GF-D8 (cell line): ENCODE results near the gene RSU1.

Experiments used
- DNase-seq: peaks from one replicate; lab custom pipeline; 2025; lab: John Stamatoyannopoulos, UW

The RSU1 gene

GRCh38 chr10:16741540-16741939 is 75.7 kb downstream of the RSU1 start:
- DNase-seq: no peak

GRCh38 chr10:16737420-16737819 is 79.8 kb downstream of the RSU1 start:
- DNase-seq: no peak

GRCh38 chr10:16735671-16736070 is 81.6 kb downstream of the RSU1 start:
- no peak for DNase-seq

GRCh38 chr10:16732376-16732775 is 84.8 kb downstream of the RSU1 start:
- no peak for DNase-seq

- DNase-seq: no peak
Observed at GRCh38 chr10:16728266-16728665, 89.0 kb downstream of the RSU1 start.

GRCh38 chr10:16727666-16728065 is 89.6 kb downstream of the RSU1 start:
- DNase-seq: no peak

GRCh38 chr10:16724509-16724908 is 92.7 kb downstream of the RSU1 start:
- DNase-seq: no peak

GRCh38 chr10:16720812-16721211 is 96.4 kb downstream of the RSU1 start:
- DNase-seq: no peak

GRCh38 chr10:16717622-16718395 is 99.4 kb downstream of the RSU1 start:
- DNase-seq: no peak

GRCh38 chr10:16716051-16716450 is 101.2 kb downstream of the RSU1 start:
- no peak for DNase-seq

- DNase-seq: no peak
Observed at GRCh38 chr10:16713290-16713689, 103.9 kb downstream of the RSU1 start.

- no peak for DNase-seq
Observed at GRCh38 chr10:16712883-16713282, 104.3 kb downstream of the RSU1 start.

- no peak for DNase-seq
Observed at GRCh38 chr10:16700331-16700730, 116.9 kb downstream of the RSU1 start.

GRCh38 chr10:16699435-16700057 is 117.7 kb downstream of the RSU1 start:
- no peak for DNase-seq

GRCh38 chr10:16698461-16698860 is 118.8 kb downstream of the RSU1 start:
- DNase-seq: no peak

- no peak for DNase-seq
Observed at GRCh38 chr10:16690417-16690816, 126.8 kb downstream of the RSU1 start.

- DNase-seq: no peak
Observed at GRCh38 chr10:16689696-16690095, 127.5 kb downstream of the RSU1 start.

GRCh38 chr10:16689227-16689626 is 128.0 kb downstream of the RSU1 start:
- no peak for DNase-seq

- no peak for DNase-seq
Observed at GRCh38 chr10:16686054-16686902, 130.9 kb downstream of the RSU1 start.

GRCh38 chr10:16685551-16685950 is 131.7 kb downstream of the RSU1 start:
- no peak for DNase-seq

- DNase-seq: no peak
Observed at GRCh38 chr10:16681521-16681920, 135.7 kb downstream of the RSU1 start.

GRCh38 chr10:16679511-16679910 is 137.7 kb downstream of the RSU1 start:
- DNase-seq: no peak

GRCh38 chr10:16675334-16675733 is 141.9 kb downstream of the RSU1 start:
- DNase-seq: no peak
